ENCODE measurements around the gene COL4A1.

The COL4A1 gene

GRCh38 chr13:110259651-110260050 is 47.3 kb downstream of the COL4A1 start:
- no peak for DNase-seq (ENCODE audit: low read depth in 2 of 2)

- DNase-seq (ENCODE audit: low read depth in 2 of 2) = no peak
Measured at GRCh38 chr13:110258876-110259631, 47.9 kb downstream of the COL4A1 start.

- no peak for DNase-seq (ENCODE audit: low read depth in 2 of 2)
Measured at GRCh38 chr13:110257408-110257807, 49.5 kb downstream of the COL4A1 start.

- DNase-seq (ENCODE audit: low read depth in 2 of 2) = no peak
Measured at GRCh38 chr13:110256126-110256905, 50.6 kb downstream of the COL4A1 start.

GRCh38 chr13:110254751-110255553 is 52.0 kb downstream of the COL4A1 start:
- DNase-seq (ENCODE audit: low read depth in 2 of 2) = no peak

- no peak for DNase-seq (ENCODE audit: low read depth in 2 of 2)
Measured at GRCh38 chr13:110254151-110254679, 52.7 kb downstream of the COL4A1 start.

- DNase-seq (ENCODE audit: low read depth in 2 of 2) = no peak
Measured at GRCh38 chr13:110251193-110251819, 55.7 kb downstream of the COL4A1 start.

GRCh38 chr13:110250258-110250891 is 56.6 kb downstream of the COL4A1 start:
- DNase-seq (ENCODE audit: low read depth in 2 of 2) = no peak

- DNase-seq (ENCODE audit: low read depth in 2 of 2) = no peak
Measured at GRCh38 chr13:110249326-110249725, 57.6 kb downstream of the COL4A1 start.

- DNase-seq (ENCODE audit: low read depth in 2 of 2) = no peak
Measured at GRCh38 chr13:110248449-110249143, 58.4 kb downstream of the COL4A1 start.

- DNase-seq (ENCODE audit: low read depth in 2 of 2) = no peak
Measured at GRCh38 chr13:110246530-110246929, 60.4 kb downstream of the COL4A1 start.

GRCh38 chr13:110245416-110245899 is 61.5 kb downstream of the COL4A1 start:
- DNase-seq (ENCODE audit: low read depth in 2 of 2) = no peak

GRCh38 chr13:110244976-110245375 is 62.0 kb downstream of the COL4A1 start:
- DNase-seq (ENCODE audit: low read depth in 2 of 2) = no peak

- no peak for DNase-seq (ENCODE audit: low read depth in 2 of 2)
Measured at GRCh38 chr13:110244071-110244830, 62.7 kb downstream of the COL4A1 start.

GRCh38 chr13:110242615-110243014 is 64.3 kb downstream of the COL4A1 start:
- no peak for DNase-seq (ENCODE audit: low read depth in 2 of 2)

- no peak for DNase-seq (ENCODE audit: low read depth in 2 of 2)
Measured at GRCh38 chr13:110240943-110241342, 66.0 kb downstream of the COL4A1 start.

GRCh38 chr13:110240352-110240751 is 66.6 kb downstream of the COL4A1 start:
- DNase-seq (ENCODE audit: low read depth in 2 of 2) = no peak

- no peak for DNase-seq (ENCODE audit: low read depth in 2 of 2)
Measured at GRCh38 chr13:110239280-110240125, 67.5 kb downstream of the COL4A1 start.

GRCh38 chr13:110238818-110239195 is 68.2 kb downstream of the COL4A1 start:
- no peak for DNase-seq (ENCODE audit: low read depth in 2 of 2)

Data from stimulated activated CD4-positive, alpha-beta T cell treated with anti-CD3 and anti-CD28 coated beads, Interleukin-15, amount 100 ng/mL, for 48 hours (primary cell).